Measurements from ENCODE around the gene APEH. TPM values are rescaled to one million over a fixed set of nuclear protein-coding genes. Genes with fewer than 3 reads are reported as not detected.

APEH gene
- total RNA-seq, 1 experiment from 2014 or later = 273 TPM

DNA sequence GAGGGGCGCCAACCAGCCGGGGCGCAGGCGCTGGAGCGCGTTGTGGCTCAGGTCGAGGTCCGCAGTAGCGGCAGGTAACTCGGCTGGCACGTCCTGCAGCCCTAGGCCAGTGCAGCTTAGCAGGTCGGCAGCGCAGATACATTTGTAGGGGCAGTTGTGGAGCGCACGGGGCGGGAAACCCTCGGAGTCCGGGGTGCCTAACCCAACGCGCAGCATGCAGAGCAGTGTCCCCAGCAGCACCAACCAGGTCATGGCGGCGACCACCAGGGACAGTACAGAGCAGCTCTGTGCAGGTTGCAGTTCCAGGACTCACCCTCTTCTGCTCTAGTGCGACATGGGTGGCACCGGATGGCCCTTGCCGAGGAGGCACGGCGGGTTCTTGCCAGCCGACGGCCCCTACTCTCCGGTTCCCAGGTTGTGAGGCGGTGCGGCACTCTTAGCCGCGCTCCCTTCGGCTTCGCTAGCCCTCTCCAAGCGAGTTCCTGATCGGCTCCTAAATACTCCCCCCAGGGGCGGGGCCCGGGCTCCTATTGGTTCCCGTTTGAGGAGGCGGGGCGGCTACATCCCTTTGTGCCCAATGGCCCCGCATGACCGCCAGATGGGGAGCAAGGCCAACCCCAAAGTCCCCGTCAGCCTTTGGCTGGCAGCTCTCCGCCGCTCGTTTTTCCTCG is 45.2 kb downstream of the APEH start, which contains the start of gene AMIGO3 (continued):
- TF ChIP-seq NFYB (CRISPR knock-in tag; conservative IDR thresholded peaks at IDR 0.05; ENCODE audit: low read depth) (peak; percentile 51), USF2 (CRISPR knock-in tag; IDR thresholded peaks at IDR 0.05) (no peak), ATF6 (CRISPR knock-in tag; IDR thresholded peaks at IDR 0.05) (no peak), ZNF281 (CRISPR knock-in tag; IDR thresholded peaks at IDR 0.05) (0 out of 2 replicates have a peak, but pooled peaks have one; percentile 83), NR3C1 (CRISPR knock-in tag; conservative IDR thresholded peaks at IDR 0.05; ENCODE audit: low read depth) (peak; percentile 95)
- TF ChIP-seq, protein P1, sequence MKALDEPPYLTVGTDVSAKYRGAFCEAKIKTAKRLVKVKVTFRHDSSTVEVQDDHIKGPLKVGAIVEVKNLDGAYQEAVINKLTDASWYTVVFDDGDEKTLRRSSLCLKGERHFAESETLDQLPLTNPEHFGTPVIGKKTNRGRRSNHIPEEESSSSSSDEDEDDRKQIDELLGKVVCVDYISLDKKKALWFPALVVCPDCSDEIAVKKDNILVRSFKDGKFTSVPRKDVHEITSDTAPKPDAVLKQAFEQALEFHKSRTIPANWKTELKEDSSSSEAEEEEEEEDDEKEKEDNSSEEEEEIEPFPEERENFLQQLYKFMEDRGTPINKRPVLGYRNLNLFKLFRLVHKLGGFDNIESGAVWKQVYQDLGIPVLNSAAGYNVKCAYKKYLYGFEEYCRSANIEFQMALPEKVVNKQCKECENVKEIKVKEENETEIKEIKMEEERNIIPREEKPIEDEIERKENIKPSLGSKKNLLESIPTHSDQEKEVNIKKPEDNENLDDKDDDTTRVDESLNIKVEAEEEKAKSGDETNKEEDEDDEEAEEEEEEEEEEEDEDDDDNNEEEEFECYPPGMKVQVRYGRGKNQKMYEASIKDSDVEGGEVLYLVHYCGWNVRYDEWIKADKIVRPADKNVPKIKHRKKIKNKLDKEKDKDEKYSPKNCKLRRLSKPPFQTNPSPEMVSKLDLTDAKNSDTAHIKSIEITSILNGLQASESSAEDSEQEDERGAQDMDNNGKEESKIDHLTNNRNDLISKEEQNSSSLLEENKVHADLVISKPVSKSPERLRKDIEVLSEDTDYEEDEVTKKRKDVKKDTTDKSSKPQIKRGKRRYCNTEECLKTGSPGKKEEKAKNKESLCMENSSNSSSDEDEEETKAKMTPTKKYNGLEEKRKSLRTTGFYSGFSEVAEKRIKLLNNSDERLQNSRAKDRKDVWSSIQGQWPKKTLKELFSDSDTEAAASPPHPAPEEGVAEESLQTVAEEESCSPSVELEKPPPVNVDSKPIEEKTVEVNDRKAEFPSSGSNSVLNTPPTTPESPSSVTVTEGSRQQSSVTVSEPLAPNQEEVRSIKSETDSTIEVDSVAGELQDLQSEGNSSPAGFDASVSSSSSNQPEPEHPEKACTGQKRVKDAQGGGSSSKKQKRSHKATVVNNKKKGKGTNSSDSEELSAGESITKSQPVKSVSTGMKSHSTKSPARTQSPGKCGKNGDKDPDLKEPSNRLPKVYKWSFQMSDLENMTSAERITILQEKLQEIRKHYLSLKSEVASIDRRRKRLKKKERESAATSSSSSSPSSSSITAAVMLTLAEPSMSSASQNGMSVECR (CRISPR knock-in tag; IDR thresholded peaks at IDR 0.05; ENCODE audit: borderline replicate concordance) = no peak; the same call in 1 of the 2 replicates

GRCh38 chr3:49720855-49721595 is 46.9 kb downstream of the APEH start:
- Mint-ChIP-seq H3K27ac (no peak overlapping the region), H3K36me3 (peaks cover 12% of the 10 kb centered on the region), H3K4me1 (peaks cover 16% of the 10 kb centered on the region), H3K4me3 (no peak overlapping the region), H3K27me3 (ENCODE audit: low read depth) (no peaks in the 10 kb centered on the region), H3K9me3 (no peaks in the 10 kb centered on the region)
- ATAC-seq (no peak), DNase-seq (ENCODE audit: low spot score) (no peak)
- ChIA-PET POLR2A (no interaction called here), CTCF (interaction anchor here (0.6 to 4.4 kb wide), 2 partner anchors 154 to 181 kb away, joined by 3 to 23 read pairs; no protein-coding TSS in a partner anchor)
- TF ChIP-seq, protein P2, sequence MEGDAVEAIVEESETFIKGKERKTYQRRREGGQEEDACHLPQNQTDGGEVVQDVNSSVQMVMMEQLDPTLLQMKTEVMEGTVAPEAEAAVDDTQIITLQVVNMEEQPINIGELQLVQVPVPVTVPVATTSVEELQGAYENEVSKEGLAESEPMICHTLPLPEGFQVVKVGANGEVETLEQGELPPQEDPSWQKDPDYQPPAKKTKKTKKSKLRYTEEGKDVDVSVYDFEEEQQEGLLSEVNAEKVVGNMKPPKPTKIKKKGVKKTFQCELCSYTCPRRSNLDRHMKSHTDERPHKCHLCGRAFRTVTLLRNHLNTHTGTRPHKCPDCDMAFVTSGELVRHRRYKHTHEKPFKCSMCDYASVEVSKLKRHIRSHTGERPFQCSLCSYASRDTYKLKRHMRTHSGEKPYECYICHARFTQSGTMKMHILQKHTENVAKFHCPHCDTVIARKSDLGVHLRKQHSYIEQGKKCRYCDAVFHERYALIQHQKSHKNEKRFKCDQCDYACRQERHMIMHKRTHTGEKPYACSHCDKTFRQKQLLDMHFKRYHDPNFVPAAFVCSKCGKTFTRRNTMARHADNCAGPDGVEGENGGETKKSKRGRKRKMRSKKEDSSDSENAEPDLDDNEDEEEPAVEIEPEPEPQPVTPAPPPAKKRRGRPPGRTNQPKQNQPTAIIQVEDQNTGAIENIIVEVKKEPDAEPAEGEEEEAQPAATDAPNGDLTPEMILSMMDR (IDR thresholded peaks at IDR 0.05) = no peak
- TF ChIP-seq TCF7 (CRISPR knock-in tag; IDR thresholded peaks at IDR 0.05; ENCODE audit: low read depth) (0 out of 2 replicates have a peak, but pooled peaks have one; percentile 23), ESRRA (CRISPR knock-in tag; IDR thresholded peaks at IDR 0.05; ENCODE audit: borderline replicate concordance) (no peak)
- TF ChIP-seq, protein P3, sequence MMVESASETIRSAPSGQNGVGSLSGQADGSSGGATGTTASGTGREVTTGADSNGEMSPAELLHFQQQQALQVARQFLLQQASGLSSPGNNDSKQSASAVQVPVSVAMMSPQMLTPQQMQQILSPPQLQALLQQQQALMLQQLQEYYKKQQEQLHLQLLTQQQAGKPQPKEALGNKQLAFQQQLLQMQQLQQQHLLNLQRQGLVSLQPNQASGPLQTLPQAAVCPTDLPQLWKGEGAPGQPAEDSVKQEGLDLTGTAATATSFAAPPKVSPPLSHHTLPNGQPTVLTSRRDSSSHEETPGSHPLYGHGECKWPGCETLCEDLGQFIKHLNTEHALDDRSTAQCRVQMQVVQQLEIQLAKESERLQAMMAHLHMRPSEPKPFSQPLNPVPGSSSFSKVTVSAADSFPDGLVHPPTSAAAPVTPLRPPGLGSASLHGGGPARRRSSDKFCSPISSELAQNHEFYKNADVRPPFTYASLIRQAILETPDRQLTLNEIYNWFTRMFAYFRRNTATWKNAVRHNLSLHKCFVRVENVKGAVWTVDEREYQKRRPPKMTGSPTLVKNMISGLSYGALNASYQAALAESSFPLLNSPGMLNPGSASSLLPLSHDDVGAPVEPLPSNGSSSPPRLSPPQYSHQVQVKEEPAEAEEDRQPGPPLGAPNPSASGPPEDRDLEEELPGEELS (CRISPR knock-in tag; IDR thresholded peaks at IDR 0.05) = no peak
